Measurements from ENCODE around the gene NPHP4. TPM values are rescaled to one million over a fixed set of nuclear protein-coding genes. Genes with fewer than 3 reads are reported as not detected.

NPHP4 gene
- total RNA-seq, 4 donors from 2014 or later, result 1.1 to 10.4 (median 1.8) TPM

DNA sequence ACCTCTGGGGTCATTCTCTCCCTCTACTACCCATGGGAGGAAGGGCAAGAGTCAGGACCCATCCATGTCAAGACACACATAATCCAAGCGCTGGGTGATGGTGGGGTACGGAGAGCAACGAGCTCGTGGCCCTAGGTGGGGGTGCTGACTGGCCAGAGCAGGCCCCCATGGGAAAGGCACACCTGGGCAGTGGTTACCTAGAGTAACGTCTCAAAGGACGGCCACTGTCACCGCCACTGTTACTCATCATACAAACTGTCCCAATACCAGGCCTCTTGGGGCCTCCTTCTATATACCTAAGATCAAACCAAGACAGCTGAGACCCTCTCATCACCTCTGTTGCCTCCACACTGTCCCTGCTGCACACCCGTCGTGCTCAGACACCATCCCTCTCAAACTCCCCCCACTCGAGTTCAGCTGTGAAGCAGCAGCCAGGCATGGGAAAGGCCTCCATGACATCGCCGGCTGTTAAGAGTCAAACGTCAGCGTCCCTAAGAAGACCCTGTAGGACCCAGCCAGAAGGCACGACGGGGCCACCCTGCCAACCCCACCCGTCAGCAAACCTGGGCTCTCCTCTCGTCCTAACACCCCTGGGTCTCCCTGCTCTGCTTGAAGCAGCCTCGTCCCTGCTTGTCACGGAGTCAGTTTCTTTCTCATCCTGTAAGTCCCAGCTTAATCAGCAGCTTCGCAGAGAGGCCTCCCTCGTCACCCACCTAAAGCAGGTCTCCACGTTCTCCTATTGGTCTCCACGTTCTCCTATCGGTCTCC is 15.3 kb downstream of the NPHP4 start:
- H3K27ac ChIP-seq, result no peak overlapping the region
- in situ Hi-C loops (cut with MboI; ENCODE audit: low sequenced_read_pairs in 4 of 4), result no loop called here
- DNase-seq (no peak), ATAC-seq (no peak)
- no peaks in the 10 kb centered on the region for H3K27me3 ChIP-seq
- no peaks in the 10 kb centered on the region for H3K36me3 ChIP-seq
- H3K4me3 ChIP-seq, result no peak overlapping the region
- intact Hi-C loops (cut with DNase I; ENCODE audit: low total_unique reads), result no loop called here
- no peaks in the 10 kb centered on the region for H3K4me1 ChIP-seq
- H3K9me3 ChIP-seq, result no peaks in the 10 kb centered on the region
- TF ChIP-seq, protein P1, sequence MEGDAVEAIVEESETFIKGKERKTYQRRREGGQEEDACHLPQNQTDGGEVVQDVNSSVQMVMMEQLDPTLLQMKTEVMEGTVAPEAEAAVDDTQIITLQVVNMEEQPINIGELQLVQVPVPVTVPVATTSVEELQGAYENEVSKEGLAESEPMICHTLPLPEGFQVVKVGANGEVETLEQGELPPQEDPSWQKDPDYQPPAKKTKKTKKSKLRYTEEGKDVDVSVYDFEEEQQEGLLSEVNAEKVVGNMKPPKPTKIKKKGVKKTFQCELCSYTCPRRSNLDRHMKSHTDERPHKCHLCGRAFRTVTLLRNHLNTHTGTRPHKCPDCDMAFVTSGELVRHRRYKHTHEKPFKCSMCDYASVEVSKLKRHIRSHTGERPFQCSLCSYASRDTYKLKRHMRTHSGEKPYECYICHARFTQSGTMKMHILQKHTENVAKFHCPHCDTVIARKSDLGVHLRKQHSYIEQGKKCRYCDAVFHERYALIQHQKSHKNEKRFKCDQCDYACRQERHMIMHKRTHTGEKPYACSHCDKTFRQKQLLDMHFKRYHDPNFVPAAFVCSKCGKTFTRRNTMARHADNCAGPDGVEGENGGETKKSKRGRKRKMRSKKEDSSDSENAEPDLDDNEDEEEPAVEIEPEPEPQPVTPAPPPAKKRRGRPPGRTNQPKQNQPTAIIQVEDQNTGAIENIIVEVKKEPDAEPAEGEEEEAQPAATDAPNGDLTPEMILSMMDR (IDR thresholded peaks at IDR 0.05 in 4 of 5, conservative IDR thresholded peaks at IDR 0.05 in 1 of 5), result no peak
- no peak for TF ChIP-seq POLR2A (IDR thresholded peaks at IDR 0.05)

DNA sequence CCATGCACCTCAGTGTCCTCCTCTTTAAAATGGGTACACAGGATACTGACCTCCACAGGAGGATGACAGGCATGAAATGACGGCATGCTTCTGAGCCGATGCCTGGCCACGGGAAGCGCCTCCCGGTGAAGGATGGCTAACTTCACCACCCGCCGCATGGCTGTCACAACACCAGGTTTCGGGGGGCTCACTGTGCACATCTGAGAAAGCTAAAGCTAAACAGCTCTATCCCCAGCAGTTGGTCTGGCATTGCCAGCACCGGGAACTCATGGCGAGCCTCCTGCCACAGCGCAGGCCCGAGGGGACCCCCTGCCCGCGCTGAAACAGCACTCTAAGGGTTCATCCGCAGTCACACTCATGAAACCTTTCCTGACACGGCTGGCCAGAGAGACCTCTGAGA is 16.0 kb downstream of the NPHP4 start:
- in situ Hi-C loops (cut with MboI; ENCODE audit: low sequenced_read_pairs in 4 of 4), result no loop called here
- H3K4me3 ChIP-seq, result no peak overlapping the region
- H3K27ac ChIP-seq, result no peak overlapping the region
- ATAC-seq, result no peak
- no peaks in the 10 kb centered on the region for H3K4me1 ChIP-seq
- no peaks in the 10 kb centered on the region for H3K36me3 ChIP-seq
- H3K27me3 ChIP-seq, result no peaks in the 10 kb centered on the region
- intact Hi-C loops (cut with DNase I; ENCODE audit: low total_unique reads), result no loop called here
- no peak for TF ChIP-seq POLR2A (IDR thresholded peaks at IDR 0.05)
- TF ChIP-seq, protein P1 (IDR thresholded peaks at IDR 0.05 in 4 of 5, conservative IDR thresholded peaks at IDR 0.05 in 1 of 5), result no peak
- DNase-seq, result no peak
- no peaks in the 10 kb centered on the region for H3K9me3 ChIP-seq

DNA sequence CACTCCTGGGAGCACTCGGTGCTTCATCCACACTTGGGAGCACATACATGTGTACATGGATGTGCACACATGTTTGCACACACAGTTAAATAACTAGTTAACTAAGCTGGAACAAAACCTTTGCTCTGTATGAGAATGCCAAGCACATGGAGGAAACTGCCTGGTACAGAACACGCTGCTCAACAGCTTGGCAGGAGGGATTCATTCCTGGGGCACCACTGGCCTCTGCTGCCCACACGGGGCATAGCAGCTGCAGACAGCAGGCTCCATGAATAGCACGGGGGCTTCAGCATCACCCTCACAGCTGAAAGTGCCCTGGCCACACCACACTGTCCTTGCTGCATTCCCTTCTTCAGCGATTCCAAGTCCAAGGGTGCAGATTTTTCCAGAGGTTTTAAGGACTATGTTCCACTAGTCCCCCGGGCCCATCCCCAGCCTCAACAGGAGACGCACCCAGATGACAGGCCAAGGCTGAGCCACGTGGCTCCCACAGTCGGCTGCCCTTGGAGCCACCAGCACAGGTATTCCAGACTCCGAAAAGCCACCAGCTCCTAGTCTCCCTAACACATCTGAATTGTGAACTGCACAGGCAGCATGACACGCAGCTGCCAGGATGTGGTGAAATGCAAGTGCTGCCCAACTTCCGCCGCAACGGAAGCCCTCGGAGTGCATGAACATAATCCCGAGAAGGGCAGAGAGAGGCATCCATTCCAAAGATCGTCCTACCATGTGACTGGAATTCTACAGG is 16.9 kb downstream of the NPHP4 start:
- H3K4me1 ChIP-seq, result no peaks in the 10 kb centered on the region
- ATAC-seq, result peak; percentile 49 to 55
- in situ Hi-C loops (cut with MboI; ENCODE audit: low sequenced_read_pairs in 4 of 4), result no loop called here

DNA sequence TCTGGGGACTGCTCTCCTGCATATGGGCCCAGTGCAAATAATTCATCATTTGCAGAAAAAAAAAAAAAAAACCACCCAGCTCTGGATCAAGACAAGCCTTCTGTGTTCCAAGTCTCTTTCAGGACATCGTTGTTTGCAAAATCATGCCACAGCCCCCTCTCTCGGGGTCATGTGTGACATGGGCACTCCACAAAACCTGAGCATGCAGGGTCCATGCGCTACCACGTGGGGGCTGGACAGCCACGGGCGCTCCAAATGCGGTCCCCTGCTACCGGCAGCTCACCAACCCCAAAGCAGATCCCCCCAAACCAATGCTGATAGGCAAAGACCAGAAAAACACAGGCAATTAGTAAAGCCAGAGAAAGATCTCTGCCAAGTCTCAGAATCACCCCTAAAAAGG is 17.6 kb downstream of the NPHP4 start:
- Histone ChIP-seq H3K4me1 (no peaks in the 10 kb centered on the region), H3K9me3 (no peaks in the 10 kb centered on the region), H3K27ac (no peak overlapping the region), H3K36me3 (no peaks in the 10 kb centered on the region), H3K27me3 (no peaks in the 10 kb centered on the region), H3K4me3 (no peak overlapping the region)
- in situ Hi-C loops (cut with MboI; ENCODE audit: low sequenced_read_pairs in 4 of 4) (loop anchor here in 1 of 4 donors (25.0 kb wide), 1 partner anchor 462 kb away; no protein-coding TSS in a partner anchor), intact Hi-C loops (cut with DNase I; ENCODE audit: low total_unique reads) (no loop called here)
- DNase-seq (no peak), ATAC-seq (no peak)
- TF ChIP-seq POLR2A (IDR thresholded peaks at IDR 0.05), result no peak
- TF ChIP-seq, protein P1 (IDR thresholded peaks at IDR 0.05 in 4 of 5, conservative IDR thresholded peaks at IDR 0.05 in 1 of 5), result no peak

More for the DNA sequence above, 16.9 kb downstream of the NPHP4 start:
- H3K27me3 ChIP-seq, result no peaks in the 10 kb centered on the region
- H3K27ac ChIP-seq, result no peak overlapping the region
- intact Hi-C loops (cut with DNase I; ENCODE audit: low total_unique reads), result no loop called here
- H3K4me3 ChIP-seq, result no peak overlapping the region
- DNase-seq, result no peak
- TF ChIP-seq POLR2A (IDR thresholded peaks at IDR 0.05), result no peak
- TF ChIP-seq, protein P1 (IDR thresholded peaks at IDR 0.05 in 4 of 5, conservative IDR thresholded peaks at IDR 0.05 in 1 of 5), result peak; percentile 35 to 59 (median 51)
- H3K36me3 ChIP-seq, result no peaks in the 10 kb centered on the region
- H3K9me3 ChIP-seq, result no peaks in the 10 kb centered on the region
